SK-N-SH treated with all-trans-retinoic acid at 6 μM for 48 hours (cell line): ENCODE measurements around the gene TICRR.
A peak's percentile ranks its signal among the peaks of the same experiment; 100 is the strongest.

Experiments used
- ATAC-seq: fragments of 200-7000 bp; cut with Tn5 transposase; 3 replicates; pipeline ENCODE4 v1.9.1; 2020; ENCODE audit warnings: mild to moderate bottlenecking, moderate library complexity
- ARNTL ChIP-seq: fragments of 450-650 bp; formaldehyde crosslinking; IDR thresholded peaks from 2 replicates; pipeline ENCODE4 v1.5.0; 2020; ENCODE audit warnings: low read depth, mild to moderate bottlenecking, moderate library complexity, borderline replicate concordance
- BACH2 ChIP-seq: fragments of 250-450 bp; sonication (Bioruptor Pico); IDR thresholded peaks from 2 replicates; pipeline ENCODE4 v1.9.0; 2021; ENCODE audit warnings: mild to moderate bottlenecking, borderline replicate concordance
- CREB5 ChIP-seq: fragments of 250-450 bp; sonication (Bioruptor Pico); IDR thresholded peaks from 2 replicates; pipeline ENCODE4 v1.5.1; 2020; ENCODE audit warnings: low read depth, mild to moderate bottlenecking, moderate library complexity
- CSDC2 ChIP-seq: fragments of 250-450 bp; sonication (Bioruptor Pico); IDR thresholded peaks from 2 replicates; pipeline ENCODE4 v1.5.0; 2020; ENCODE audit warnings: mild to moderate bottlenecking, moderate library complexity
- GLIS3 ChIP-seq: fragments of 250-450 bp; sonication (Bioruptor Pico); IDR thresholded peaks from 2 replicates; pipeline ENCODE4 v1.5.0; 2020; ENCODE audit warnings: mild to moderate bottlenecking, moderate library complexity
- ISL1 ChIP-seq: fragments of 250-450 bp; sonication (Bioruptor Pico); IDR thresholded peaks from 2 replicates; pipeline ENCODE4 v2.1.2; 2022; ENCODE audit warnings: mild to moderate bottlenecking, moderate library complexity
- OSR1 ChIP-seq: fragments of 250-450 bp; sonication (Bioruptor Pico); IDR thresholded peaks from 2 replicates; pipeline ENCODE4 v1.8.0; 2022; ENCODE audit warnings: moderate library complexity, mild to moderate bottlenecking, inconsistent platforms
- PATZ1 ChIP-seq: fragments of 250-450 bp; sonication (Bioruptor Pico); IDR thresholded peaks from 2 replicates; pipeline ENCODE4 v1.8.0; 2020; ENCODE audit warnings: mild to moderate bottlenecking, moderate library complexity, borderline replicate concordance
- POU6F1 ChIP-seq: fragments of 250-450 bp; sonication (Bioruptor Pico); IDR thresholded peaks from 2 replicates; pipeline ENCODE4 v1.8.0; 2021; ENCODE audit warnings: low read depth, mild to moderate bottlenecking, moderate library complexity, borderline replicate concordance
- PPARA ChIP-seq: fragments of 250-450 bp; sonication (Bioruptor Pico); IDR thresholded peaks from 2 replicates; pipeline ENCODE4 v1.5.0; 2020; ENCODE audit warnings: mild to moderate bottlenecking, borderline replicate concordance
- RARB ChIP-seq: fragments of 250-450 bp; sonication (Bioruptor Pico); IDR thresholded peaks from 2 replicates; pipeline ENCODE4 v1.8.0; 2021; ENCODE audit warnings: mild to moderate bottlenecking, moderate library complexity
- SNAI2 ChIP-seq: fragments of 250-450 bp; sonication (Bioruptor Pico); IDR thresholded peaks from 2 replicates; pipeline ENCODE4 v1.5.0; 2020; ENCODE audit warnings: mild to moderate bottlenecking, moderate library complexity
- TCF4 ChIP-seq: fragments of 250-450 bp; sonication (Bioruptor Pico); IDR thresholded peaks from 2 replicates; pipeline ENCODE4 v1.8.0; 2021; ENCODE audit warnings: mild to moderate bottlenecking, moderate library complexity, borderline replicate concordance
- TOX ChIP-seq: fragments of 250-450 bp; sonication (Bioruptor Pico); IDR thresholded peaks from 2 replicates; pipeline ENCODE4 v1.8.0; 2021; ENCODE audit warnings: mild to moderate bottlenecking, moderate library complexity, borderline replicate concordance
- TSHZ2 ChIP-seq: fragments of 250-450 bp; sonication (Bioruptor Pico); IDR thresholded peaks from 2 replicates; pipeline ENCODE4 v1.5.0; 2020; ENCODE audit warnings: mild to moderate bottlenecking, moderate library complexity
- ZC3H10 ChIP-seq: fragments of 250-450 bp; sonication (Bioruptor Pico); IDR thresholded peaks from 2 replicates; pipeline ENCODE4 v1.5.1; 2021; ENCODE audit warnings: mild to moderate bottlenecking, moderate library complexity
- ZFP3 ChIP-seq: fragments of 250-450 bp; sonication (Bioruptor Pico); IDR thresholded peaks from 2 replicates; pipeline ENCODE4 v1.5.0; 2020; ENCODE audit warnings: mild to moderate bottlenecking, moderate library complexity
- ZFP30 ChIP-seq: fragments of 450-650 bp; formaldehyde crosslinking; IDR thresholded peaks from 2 replicates; pipeline ENCODE4 v1.5.0; 2022; ENCODE audit warnings: mild to moderate bottlenecking, moderate library complexity
- ZNF565 ChIP-seq: fragments of 450-650 bp; formaldehyde crosslinking; conservative IDR thresholded peaks from 2 replicates; pipeline ENCODE4 v1.5.0; 2020; ENCODE audit warnings: low read depth, mild to moderate bottlenecking, moderate library complexity
- ZNF70 ChIP-seq: fragments of 450-650 bp; formaldehyde crosslinking; IDR thresholded peaks from 2 replicates; pipeline ENCODE4 v1.5.0; 2020; ENCODE audit warnings: mild to moderate bottlenecking, moderate library complexity
- ZNF8 ChIP-seq: fragments of 450-650 bp; formaldehyde crosslinking; IDR thresholded peaks from 2 replicates; pipeline ENCODE4 v1.5.0; 2020; ENCODE audit warnings: mild to moderate bottlenecking, moderate library complexity
- TF ChIP-seq, protein P1 (sequence below): fragments of 250-450 bp; sonication (Bioruptor Pico); IDR thresholded peaks from 2 replicates; pipeline ENCODE4 v1.5.1; 2021; ENCODE audit warnings: mild to moderate bottlenecking, moderate library complexity

Gene TICRR

GRCh38 chr15:89671687-89672086, 96.4 kb downstream of the TICRR start:
- TF ChIP-seq TCF4 (CRISPR knock-in tag) (no peak), ZNF565 (CRISPR knock-in tag) (no peak), CSDC2 (CRISPR knock-in tag) (no peak), ZFP3 (CRISPR knock-in tag) (no peak), PATZ1 (CRISPR knock-in tag) (no peak), ZNF70 (CRISPR knock-in tag) (no peak), ZC3H10 (no peak), ZFP30 (CRISPR knock-in tag) (no peak), ZNF8 (no peak), BACH2 (no peak), POU6F1 (CRISPR knock-in tag) (no peak), PPARA (no peak), TOX (CRISPR knock-in tag) (no peak)
- no peak for ATAC-seq

DNA sequence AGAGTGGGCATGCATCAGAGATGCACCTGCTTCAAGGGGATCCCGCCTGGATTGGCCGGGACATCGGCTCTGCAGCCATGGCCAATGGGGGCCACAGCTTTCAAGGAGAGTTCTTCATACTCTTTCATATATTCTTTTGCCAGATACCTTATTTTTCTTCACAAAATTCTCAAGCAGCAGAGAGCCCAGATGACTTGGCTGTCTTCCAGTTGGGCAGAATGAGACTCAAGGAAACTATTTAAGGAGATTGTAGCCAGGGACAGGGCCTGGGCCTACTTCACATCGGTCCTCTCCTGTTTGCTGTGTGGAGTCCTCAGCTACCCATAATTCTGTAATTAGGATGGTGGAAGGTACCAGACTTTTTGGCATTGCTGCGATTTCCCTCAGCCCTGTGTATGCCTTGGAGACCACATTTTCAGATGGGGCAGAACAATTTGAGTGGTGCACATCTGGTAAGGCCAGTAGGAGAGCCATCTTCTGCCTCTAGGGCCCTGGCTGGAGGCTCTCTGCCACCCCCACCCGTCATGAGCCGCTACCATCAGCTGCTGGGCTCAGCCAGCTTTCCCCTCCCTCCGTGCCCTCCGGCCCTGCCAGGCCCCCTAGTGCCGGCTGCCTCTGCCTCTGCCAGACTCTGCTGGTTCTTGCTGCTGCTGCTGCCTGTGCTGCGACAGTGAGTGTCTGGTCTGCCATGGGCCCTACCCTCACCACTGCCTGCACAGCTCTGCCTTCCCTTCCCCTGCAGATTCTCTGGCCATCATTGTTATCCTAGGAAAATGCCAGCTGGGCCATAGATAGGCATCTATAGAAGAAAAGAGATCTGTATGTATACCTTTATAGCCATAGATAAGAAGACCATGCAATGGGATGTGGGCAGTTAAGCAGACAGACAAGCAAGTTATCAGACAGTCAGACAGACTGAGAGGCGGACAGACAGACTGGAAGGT, 97.2 kb downstream of the TICRR start:
- peak; percentile 46 for ATAC-seq
- TF ChIP-seq BACH2 (no peak), TOX (CRISPR knock-in tag) (no peak), CREB5 (no peak), POU6F1 (CRISPR knock-in tag) (no peak), TCF4 (CRISPR knock-in tag) (no peak), ZFP3 (CRISPR knock-in tag) (no peak), ISL1 (CRISPR knock-in tag) (no peak), ARNTL (no peak)
- TF ChIP-seq, protein P1, sequence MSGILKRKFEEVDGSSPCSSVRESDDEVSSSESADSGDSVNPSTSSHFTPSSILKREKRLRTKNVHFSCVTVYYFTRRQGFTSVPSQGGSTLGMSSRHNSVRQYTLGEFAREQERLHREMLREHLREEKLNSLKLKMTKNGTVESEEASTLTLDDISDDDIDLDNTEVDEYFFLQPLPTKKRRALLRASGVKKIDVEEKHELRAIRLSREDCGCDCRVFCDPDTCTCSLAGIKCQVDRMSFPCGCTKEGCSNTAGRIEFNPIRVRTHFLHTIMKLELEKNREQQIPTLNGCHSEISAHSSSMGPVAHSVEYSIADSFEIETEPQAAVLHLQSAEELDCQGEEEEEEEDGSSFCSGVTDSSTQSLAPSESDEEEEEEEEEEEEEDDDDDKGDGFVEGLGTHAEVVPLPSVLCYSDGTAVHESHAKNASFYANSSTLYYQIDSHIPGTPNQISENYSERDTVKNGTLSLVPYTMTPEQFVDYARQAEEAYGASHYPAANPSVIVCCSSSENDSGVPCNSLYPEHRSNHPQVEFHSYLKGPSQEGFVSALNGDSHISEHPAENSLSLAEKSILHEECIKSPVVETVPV (CRISPR knock-in tag), result no peak

DNA sequence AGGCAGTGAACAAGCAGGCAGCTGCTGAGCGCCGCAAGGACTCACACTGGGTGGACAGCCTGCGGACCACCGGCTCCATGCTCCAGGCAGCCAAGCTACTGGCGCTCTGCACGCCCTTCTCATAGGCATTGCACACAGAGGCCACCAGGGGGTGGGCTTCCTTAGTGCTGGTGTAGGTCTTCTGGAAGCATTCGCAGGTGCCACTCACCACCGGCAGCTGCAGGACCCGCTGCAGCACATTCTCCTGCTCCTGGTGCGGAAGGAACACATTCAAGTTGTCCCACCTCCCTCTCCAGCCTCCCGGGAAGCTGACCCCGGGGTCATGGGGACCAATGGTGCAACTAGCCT, 97.9 kb downstream of the TICRR start:
- peak; percentile 75 for ATAC-seq
- TF ChIP-seq PPARA (no peak), RARB (no peak), SNAI2 (CRISPR knock-in tag) (no peak)
- TF ChIP-seq, all 23 proteins: peak for 0

GRCh38 chr15:89674526-89674925, 99.3 kb downstream of the TICRR start:
- no peak for ATAC-seq
- TF ChIP-seq GLIS3 (no peak), ZFP30 (CRISPR knock-in tag) (no peak), ISL1 (CRISPR knock-in tag) (no peak), TSHZ2 (CRISPR knock-in tag) (no peak), OSR1 (CRISPR knock-in tag) (no peak), ARNTL (no peak), ZNF8 (no peak), PPARA (no peak), SNAI2 (CRISPR knock-in tag) (no peak), ZNF565 (CRISPR knock-in tag) (no peak), BACH2 (no peak), POU6F1 (CRISPR knock-in tag) (no peak), TOX (CRISPR knock-in tag) (no peak), TCF4 (CRISPR knock-in tag) (no peak), ZFP3 (CRISPR knock-in tag) (no peak), CSDC2 (CRISPR knock-in tag) (no peak)
